GM21619 (cell line): ENCODE data around the gene RRAS2.
"Not testable (repeated sequence)": the region's sequence is repeated elsewhere in the genome, so short reads cannot be mapped to it uniquely, and the experiment has no call there.

Experiments
- ATAC-seq: cut with Tn5 transposase; IDR thresholded peaks from one replicate; pipeline ENCODE4 v1.9.1; 2021; ENCODE audit not compliant: unreplicated experiment

Gene RRAS2

DNA sequence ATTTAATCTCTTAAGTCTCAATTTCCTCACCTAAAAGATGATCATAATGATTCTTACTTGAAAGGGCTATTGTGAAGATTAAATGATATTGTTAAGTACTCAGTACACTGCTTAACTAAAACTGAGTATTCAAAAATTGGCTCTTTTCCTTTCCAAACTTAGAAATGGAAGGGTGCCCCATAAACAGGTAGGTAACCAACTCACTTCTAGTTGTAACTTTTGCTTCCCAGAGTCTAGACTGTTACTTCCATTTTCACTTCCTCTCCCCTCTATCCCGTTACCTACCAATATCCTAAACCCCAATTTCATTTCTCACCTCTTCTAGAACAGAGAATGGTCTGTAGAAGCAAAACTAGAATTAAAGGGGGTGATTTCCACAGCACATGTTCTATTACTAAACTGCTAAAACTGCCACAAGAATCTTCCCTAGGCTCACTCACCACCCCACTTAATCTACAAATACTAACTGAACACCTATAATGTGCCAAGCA lies 50.0 kb downstream of the RRAS2 start:
- ATAC-seq = peak; percentile 47

DNA sequence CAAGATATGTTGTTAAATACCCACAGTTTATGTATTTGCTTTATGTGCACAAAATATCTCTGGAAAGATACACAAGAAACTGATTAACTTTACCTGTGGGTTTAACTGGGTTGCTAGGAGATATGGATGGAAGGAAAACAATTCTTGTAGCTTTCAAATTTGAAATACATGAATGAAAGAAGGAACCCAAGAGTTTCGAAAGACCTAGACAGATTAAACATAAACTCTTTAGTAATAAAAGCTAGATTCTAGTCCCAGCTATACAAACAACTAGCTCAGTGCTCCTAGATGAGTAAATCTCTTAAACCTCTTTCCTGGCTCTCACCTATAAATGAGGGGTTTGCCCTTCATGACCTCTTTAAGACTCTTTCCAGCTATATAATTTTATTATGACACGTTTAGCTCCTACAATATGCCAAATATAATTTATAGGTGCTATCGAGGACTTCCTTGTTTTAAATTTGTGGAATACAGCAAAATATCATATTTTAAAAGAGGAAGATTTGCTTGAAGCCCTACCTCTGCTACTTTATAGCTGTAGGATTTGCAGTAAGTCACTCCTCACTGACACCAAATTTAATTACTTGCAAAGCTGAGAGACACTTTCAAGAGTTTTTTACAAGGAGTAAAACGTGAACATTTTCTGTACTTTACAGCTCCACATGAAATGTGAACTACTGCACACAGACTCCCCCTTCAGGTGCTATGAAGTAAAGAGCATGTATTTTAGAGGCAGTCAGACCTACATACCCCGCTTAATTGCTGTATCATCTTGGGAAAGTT lies 50.7 kb downstream of the RRAS2 start:
- ATAC-seq = peak; percentile 35

DNA sequence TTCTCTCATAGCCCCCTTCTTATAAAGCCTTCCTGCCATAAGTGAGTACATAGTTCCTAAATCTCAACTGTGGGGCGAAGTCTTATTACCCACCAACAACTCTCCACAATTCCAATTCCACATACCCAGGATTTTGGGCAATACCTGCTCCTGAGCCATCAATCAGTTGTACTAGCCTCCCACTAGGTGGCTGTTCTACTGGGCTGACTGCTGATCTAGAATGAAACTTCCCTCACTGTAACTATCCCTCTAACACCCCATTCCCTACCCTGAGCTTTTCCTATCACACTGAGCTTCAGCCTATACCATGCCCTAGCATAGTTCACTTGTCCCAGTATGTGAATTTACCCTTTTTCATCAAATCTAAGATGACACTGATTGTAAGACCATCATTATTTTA lies 52.5 kb downstream of the RRAS2 start:
- ATAC-seq = no peak

DNA sequence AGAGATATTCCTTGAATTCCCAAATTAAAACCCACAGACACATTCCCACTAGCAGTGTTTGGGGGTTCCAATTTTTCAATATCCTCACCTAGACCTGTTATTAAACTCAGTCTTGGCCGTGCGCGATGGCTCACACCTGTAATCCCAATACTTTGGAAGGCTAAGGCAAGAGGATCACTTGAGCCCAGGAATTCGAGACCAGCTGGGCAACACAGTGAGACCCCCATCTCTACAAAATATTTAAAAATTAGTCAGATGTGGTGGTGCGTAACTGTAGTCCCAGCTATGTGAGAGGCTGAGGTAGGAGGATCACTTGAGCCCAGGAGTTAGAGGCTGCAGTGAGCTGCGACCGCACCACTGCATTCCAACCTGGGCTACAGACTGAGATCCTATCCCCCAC lies 53.3 kb downstream of the RRAS2 start:
- no peak for ATAC-seq

DNA sequence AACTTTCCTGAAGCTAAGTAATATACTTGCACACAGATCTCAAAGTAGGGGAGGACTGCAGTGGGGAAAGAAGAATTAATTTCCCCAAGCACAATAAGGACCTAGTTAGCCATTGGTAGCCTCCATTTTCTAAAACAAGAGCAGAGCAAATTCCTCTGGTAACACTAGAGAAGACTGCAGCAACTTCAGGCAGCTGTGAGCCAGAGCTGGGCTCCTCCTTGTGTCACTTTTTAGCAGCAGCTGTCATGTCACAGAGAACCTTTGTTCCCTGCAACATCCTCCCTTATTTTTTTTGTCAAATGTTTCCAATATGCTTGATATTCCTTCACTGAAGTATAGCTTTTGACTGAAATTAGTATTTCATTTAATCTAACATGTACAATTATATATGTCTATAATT lies 54.4 kb downstream of the RRAS2 start:
- no peak for ATAC-seq

DNA sequence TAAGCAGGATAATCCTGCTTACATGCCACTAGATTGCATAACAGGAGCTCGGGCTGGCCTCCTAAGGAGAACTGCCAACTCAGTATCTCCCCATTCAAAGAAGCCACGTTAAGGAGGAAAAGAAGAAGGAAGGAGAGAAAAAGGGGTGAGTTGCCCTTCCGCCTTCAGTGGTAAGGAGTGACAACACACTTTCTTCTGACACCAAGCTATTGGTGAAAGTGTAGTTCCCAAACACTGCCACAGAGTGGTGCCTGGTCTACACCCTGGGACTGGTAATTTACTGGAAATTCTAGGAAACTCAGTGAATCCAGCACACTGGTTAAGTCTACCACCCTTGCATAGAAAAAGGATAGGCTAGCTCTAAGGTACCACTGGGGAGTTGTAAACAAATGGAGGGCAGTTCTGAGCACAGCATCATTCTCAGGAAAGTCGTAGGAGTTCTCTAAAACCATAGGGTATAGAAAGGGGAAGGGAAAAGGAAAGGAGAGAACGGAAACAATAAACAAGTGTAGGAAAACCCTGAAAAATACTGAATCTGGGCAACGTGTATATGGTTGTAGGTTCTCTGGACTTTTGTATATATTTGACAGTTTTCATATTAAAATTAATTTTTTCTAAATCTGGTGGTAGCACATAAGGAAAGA lies 58.2 kb downstream of the RRAS2 start:
- ATAC-seq = peak; percentile 80

DNA sequence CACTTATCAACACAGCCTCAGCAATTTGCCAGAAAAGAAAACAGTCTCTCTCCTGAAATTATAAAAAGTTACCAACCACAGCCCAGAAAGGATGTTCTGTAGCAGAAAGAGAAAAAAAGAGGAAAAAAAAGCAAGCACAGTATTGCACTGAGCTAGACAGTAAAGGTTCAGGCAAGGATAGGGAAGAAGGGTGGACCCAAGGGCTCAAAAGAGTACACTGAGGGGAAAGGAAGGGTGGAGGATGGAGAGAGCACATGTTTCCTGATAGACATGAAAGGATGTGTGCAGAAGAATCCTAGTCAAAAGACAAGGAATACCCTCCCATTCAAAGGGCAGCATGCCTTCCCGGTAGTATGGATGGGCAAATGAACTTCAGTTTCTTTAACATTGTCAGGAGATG lies 59.1 kb downstream of the RRAS2 start:
- no peak for ATAC-seq

DNA sequence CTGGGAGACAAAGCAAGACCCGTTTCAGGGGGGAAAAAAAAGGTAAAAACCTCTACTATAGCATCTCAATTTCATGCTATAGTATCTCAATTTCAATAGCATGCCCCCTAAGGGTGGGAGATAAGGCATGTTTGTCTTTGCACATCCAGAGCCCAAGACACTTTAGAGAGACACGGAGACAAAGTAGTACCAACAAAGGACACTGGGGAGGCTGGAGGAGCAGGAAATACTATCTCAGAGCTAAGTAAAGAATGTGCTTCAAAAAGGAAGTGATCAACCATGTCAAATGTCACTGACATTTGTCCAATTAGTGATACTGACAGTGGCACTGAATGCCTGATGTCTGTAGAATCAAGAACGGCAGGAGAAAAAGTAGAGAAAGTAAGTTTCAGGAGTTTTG lies 68.6 kb downstream of the RRAS2 start:
- no peak for ATAC-seq

DNA sequence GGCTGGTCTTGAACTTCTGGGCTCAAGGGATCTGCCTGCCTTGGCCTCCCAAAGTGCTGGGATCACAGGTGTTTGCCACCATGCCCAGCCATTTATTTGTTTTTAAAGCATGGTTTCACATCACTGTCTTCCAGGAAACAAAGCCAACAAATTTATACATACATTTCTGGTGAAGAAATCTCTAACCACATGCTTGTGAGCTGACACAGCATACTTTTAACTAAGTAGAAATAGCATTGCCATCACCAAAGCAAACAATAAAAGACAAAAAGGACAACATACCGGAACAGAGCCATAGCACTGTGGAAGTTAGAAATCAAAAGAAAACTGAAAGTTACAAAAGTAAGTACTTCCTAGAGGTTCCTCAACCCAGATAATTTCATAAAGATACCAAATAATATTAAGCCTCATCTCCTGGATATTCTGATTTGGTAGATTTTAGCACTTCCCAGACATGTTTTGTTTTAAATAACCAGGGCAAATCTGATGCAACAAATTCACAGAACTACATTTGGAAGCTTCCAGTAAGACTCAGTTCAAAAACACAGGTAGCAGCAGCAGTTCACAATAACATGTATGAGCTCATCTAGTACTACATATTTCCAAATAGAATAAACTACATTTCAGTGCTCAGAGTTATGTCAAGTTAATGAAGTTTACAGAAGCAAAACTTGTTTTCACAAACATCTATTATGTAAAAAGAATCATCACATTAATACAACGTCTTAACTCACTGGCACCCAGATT lies 70.6 kb downstream of the RRAS2 start:
- ATAC-seq = no peak

DNA sequence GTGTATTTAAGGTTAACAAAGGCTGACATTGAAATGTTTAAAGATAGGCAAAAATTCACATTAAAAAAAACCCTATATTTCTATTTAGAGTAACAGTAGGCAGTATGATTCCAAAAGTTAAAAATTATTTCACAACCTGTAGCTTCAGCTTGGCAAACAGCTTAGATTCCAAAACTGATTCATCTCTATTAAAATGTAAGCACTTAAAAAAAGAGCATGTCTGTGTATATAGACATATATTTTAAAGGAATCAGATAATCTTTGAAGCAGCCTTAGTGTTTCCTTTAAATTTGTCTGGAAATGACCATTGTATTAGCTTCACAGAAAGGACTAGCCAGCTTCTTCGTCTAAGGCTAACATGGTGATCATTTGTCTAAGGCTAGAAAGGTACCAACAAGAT lies 80.1 kb downstream of the RRAS2 start:
- ATAC-seq = not testable (repeated sequence)

DNA sequence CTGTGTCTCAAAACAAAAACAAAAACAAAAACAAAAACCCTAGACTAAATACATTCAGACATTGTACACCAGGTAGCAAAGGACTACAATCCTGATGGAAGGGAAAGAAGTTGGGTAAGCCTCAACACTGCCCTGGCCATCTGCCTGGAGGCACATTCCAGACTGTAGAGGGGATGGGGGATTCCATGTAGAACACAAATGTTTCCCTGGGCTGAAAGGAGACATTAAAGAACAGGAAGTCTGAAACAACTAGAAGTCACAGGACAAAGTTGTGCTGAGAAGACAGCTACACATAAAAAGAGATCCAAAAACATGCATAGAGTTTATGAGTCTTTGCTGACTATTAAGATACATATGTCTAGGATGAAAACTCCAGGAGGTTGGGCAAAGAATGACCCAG lies 83.9 kb downstream of the RRAS2 start:
- ATAC-seq = no peak

DNA sequence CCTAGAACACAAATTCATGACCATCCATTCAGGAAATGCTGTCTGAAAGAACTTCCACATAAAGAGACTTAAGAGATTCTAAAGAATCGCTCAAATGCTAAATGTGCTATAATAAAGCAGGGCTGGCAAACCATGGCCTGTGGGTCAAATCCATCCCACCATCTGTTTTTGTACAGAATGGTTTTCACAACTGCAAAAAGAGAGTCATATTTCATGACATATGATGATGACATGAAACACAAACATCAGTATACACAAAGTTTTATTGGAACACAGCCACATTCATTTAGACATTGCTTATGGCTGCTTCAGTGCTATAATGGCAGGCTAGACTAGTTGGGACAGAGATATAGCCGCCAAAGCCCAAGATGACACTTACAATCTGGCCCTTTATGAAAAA lies 85.1 kb downstream of the RRAS2 start:
- ATAC-seq = no peak

DNA sequence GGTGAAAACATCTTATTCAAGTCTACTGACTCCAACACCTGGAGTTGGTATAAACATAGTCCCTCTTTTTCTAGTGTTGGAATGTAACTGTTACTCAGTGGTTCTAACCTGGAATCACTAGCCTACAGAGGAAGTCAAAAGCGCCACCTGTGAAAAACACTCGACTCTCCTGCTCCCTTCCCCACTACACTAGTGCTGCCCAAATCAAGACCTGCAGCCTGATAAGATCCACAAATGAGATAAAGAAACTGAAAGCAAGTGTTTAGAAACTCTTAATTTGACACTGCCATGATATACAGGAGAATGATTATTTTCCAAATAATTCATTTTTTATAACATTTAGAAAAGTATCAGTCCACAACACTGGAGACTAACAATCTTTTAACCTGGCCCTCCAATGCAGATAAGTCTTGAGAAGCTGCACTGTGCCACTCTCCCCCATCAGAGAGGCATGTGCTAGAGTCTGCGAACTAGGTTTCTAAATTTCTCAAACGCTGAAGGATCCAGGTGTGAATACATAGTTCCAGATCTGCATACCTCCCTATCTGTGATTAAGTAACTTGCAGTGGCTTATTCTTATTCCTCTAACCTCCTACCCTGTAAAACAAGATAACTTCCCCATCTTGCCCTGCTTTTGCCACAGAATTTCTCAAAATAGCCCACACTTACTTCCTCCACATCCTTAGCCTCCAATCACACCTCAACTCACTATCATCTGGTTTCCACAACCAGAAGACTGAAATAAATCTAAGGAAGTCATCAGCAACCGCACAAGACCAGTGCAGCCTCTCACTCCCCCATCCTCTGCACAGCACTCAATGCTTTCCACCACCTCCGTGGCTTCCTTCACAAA lies 88.1 kb downstream of the RRAS2 start:
- ATAC-seq = peak; percentile 74

DNA sequence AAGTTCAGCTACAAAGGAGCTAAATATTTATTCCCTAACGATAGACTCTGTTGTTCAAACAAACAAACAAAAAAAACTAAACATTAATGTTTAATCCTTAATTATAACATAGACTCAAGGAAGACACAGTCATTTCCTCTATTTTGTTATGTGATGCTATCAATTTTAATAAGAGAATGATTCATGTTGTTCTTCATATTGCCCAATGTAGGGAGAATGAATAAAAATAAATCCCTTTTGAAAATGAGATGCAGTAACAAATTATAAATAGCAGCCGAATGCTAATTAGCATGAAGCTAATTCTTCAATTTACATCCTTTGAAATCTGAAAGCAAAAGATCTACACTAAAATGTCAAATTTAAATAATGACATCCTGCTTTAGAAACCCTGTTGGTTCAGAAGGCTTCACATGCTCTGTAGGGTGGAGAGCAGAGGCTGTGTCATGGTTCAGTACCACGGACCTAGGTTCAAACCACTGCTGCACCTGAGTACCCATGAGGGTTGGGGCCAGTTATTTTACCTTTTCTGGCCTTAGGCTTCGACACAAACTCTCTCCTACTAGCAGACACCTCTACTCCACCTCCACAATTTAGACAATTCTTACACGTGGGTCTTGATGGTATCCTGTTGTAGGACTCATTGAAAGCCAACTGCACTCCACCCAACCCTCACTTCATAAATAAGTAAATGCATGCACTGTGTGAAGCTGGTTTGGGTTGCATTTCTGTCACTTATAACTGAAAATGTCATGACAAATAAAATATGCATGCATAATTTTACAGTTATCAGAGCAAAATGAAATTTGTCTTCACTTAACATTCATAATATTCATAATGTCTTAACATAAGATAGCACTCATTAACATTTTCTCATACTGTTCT lies 89.0 kb downstream of the RRAS2 start:
- peak; percentile 38 for ATAC-seq

DNA sequence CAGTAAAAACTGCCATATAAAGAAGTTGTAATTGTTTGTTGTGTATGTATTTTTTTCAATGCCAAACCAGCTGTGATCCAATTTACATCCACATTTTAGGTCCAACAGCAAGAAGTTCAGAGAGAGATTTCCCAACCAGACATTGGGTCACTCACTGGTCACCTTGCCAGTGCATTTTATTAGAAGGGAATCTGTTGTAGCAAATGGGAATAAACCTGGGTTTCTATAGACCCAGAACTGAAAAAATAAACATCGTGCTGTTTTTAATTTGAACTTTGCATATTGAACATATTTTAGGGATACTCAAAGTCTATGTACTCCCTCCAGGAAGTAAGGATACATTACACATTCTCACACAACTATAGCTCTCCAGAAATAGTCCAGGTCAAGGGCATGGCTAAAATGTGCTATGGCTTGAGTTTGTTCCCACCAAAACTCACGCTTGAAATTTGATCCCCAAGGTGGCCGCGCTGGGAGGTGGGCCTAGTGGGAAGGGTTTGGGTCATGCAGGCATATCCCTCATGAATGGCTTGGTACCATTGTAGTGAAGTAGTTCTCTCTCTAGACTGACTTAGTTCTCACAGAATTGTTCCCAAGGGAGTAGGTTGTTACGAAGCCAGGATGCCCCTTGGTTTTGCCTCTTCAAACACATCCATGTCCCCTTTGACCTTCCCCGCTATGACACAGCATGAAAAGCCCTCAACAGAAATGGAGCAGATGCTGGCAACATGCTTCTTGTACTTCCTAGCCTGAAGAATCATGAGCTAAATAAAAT lies 90.9 kb downstream of the RRAS2 start:
- no peak for ATAC-seq

DNA sequence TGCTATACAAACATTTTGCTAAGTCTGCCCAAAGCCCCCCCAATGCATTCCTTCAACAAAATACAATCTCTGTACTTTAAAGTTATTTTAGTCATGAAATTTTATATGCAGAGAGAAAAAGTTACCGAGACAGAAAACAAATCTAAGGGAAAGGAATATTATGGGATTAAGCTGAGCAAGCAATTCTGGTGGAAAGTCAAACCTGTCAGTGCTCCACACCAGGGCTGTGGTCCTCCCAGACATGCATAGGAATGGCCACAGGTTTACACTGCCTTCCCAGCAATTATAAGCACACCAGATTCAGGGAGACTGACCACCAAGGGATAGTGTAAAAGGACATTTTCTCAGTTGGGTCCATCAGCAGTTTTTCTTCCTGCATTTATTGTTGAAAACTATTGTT lies 92.4 kb downstream of the RRAS2 start:
- no peak for ATAC-seq

DNA sequence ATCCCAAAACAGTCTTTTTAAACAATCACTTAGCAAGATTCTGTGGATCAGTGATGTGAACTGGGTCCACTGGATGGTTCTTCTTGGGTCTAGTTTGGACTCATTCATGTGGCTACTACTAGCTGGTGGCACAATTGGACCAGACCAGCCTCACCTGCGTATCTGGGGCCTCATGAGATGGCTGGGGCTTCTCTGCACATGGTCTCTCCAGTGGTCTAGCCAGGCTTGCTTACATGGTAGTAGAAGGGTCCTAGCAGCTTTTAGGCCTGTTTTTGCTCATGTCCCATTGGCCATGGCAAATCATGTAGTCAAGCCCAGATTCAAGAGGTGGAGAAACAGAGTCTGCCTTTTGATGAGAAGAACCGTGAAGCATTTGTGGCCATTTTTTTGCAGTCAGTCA lies 94.0 kb downstream of the RRAS2 start:
- ATAC-seq = no peak

DNA sequence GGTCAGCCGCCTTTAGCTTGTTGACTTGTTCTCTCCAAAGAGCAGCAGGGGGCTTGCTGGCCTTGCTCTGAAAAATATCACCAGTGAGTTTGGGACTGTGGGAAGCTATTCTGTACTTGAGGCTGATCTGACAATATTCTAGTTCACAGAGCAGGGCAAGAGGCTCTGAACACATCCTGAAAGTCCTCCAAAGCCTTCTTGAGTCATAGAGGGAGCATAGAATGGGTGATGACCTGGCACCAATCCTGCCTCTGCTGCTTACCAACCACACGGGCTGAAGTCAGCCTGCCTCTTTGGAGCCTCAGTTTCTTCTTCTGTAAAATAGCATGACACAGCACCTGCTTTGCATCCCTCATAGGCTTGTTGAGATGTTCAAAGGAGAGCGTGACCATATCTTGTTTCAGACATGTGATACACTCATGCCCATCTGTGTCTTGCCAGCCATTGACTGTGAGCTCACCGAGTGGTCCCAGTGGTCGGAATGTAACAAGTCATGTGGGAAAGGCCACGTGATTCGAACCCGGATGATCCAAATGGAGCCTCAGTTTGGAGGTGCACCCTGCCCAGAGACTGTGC lies 96.6 kb downstream of the RRAS2 start:
- ATAC-seq = no peak

DNA sequence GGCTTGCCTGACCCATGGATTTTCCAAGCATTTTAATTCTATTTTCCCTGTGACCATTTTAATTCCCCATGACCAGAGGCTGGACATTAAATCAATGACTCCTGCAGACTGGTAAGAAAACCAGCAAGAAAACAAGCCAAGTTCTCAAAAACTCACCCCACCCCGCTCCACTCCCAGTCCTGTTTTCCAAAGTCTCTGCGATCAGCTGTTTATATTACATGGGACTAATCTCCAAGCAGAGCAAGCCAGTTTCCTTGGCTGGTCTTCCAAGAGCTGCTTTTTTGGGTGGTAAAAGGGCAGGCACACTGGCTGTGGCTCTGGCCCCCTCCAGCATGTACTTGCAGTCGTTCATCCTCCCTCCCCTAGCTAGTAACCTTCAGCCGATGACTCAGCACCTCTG lies 97.9 kb downstream of the RRAS2 start:
- no peak for ATAC-seq
